GM12878 (cell line): Measurements from ENCODE around the gene PPFIA4. TPM values are rescaled to one million over a fixed set of nuclear protein-coding genes. Genes with fewer than 3 reads are reported as not detected.

Source experiments
- BRCA1 ChIP-seq: IDR thresholded peaks from 2 replicates; pipeline ENCODE4 v1.6.1; 2011; ENCODE audit warnings: low read depth, low read length, improper control_type of control experiment
- CREM ChIP-seq: IDR thresholded peaks from 2 replicates; pipeline ENCODE4 v1.6.1; 2014; ENCODE audit warnings: antibody characterized with exemption, low read depth
- MTA2 ChIP-seq: fragments of 450-650 bp; IDR thresholded peaks from 2 replicates; pipeline ENCODE4 v1.6.1; 2016; ENCODE audit warnings: low read depth, mild to moderate bottlenecking, moderate library complexity
- NR2F1 ChIP-seq: fragments of 450-650 bp; conservative IDR thresholded peaks from 2 replicates; pipeline ENCODE4 v1.6.1; 2017; ENCODE audit warnings: mild to moderate bottlenecking
- PKNOX1 ChIP-seq: fragments of 450-650 bp; IDR thresholded peaks from 2 replicates; pipeline ENCODE4 v1.6.1; 2016; ENCODE audit warnings: mild to moderate bottlenecking
- POU2F2 ChIP-seq: IDR thresholded peaks from 3 replicates; pipeline ENCODE4 v1.6.1; 2011; ENCODE audit warnings: low read depth, mild to moderate bottlenecking, low read length, borderline replicate concordance
- RBBP5 ChIP-seq: fragments of 200-600 bp; sonication (generic); conservative IDR thresholded peaks from 2 replicates; pipeline ENCODE4 v1.6.1; 2016
- SIX5 ChIP-seq: IDR thresholded peaks from 2 replicates; pipeline ENCODE4 v1.6.1; 2011; ENCODE audit warnings: mild to moderate bottlenecking, low read depth, low read length, moderate library complexity; ENCODE audit not compliant: severe bottlenecking
- ZBTB11 ChIP-seq: fragments of 450-650 bp; formaldehyde crosslinking; IDR thresholded peaks from 2 replicates; pipeline ENCODE4 v1.5.0; 2022; ENCODE audit warnings: mild to moderate bottlenecking, missing genetic modification characterization
- ZNF24 ChIP-seq: fragments of 450-650 bp; IDR thresholded peaks from 2 replicates; pipeline ENCODE4 v1.6.1; 2017; ENCODE audit warnings: antibody characterized with exemption, mild to moderate bottlenecking
- polyA plus RNA-seq, 11 experiments: library from polyadenylated mRNA; depleted of rRNA in 4 of 11; unstranded in 6 of 11; stranded (reverse) in 5 of 11; fragments of >200 nt; fragmentation: Nextera tagmentation in 4 of 11; fragmentation: Illumina TruSeq in 1 of 11; extraction: Ambion mirVana in 4 of 11; extraction: Trizol in 1 of 11; gene quantifications; 1 replicate in 1 of 11; 2 replicates in 10 of 11; pipeline versions ENCODE4 v1.2.1 to v1.2.3, GENCODE V29; 2011 to 2016; ENCODE audit warnings: inconsistent platforms in 2 of 11, missing spikeins in 2 of 11, low read depth in 1 of 11
- total RNA-seq, 4 experiments: library from RNA; depleted of rRNA in 3 of 4; stranded (reverse); fragments of >200 nt in 3 of 4; fragmentation: Illumina TruSeq in 1 of 4; extraction: Trizol in 1 of 4; gene quantifications; 2 replicates each; pipeline versions ENCODE4 v1.2.1 to v1.2.3, GENCODE V29; 2013 to 2021

The PPFIA4 gene
- total and polyA plus RNA-seq, 10 of the 15 experiments (the other 5 are each of a cell fraction or from before 2014, with no cell fraction given), result 0.02 to 19.7 (median 0.34) TPM; not detected in 1

GRCh38 chr1:203069030-203069747 is 42.9 kb downstream of the PPFIA4 start (continued):
- TF ChIP-seq ZBTB11, result no peak
- TF ChIP-seq PKNOX1, result no peak
- no peak for TF ChIP-seq MTA2
- no peak for TF ChIP-seq SIX5
- no peak for TF ChIP-seq POU2F2
- TF ChIP-seq NR2F1, result no peak
- no peak for TF ChIP-seq RBBP5
- TF ChIP-seq ZNF24, result no peak
- TF ChIP-seq BRCA1, result no peak
- TF ChIP-seq CREM, result no peak
